Glomerular endothelial cell (primary cell): ENCODE data around the gene CLVS2. TPM values are rescaled to one million over a fixed set of nuclear protein-coding genes. Genes with fewer than 3 reads are reported as not detected.

ENCODE experiments used
- DNase-seq: peaks from one replicate; pipeline ENCODE4 v3.0.0-alpha.2; 2011; ENCODE audit warnings: low read depth, low spot score; ENCODE audit errors: extremely low read depth
- total RNA-seq: library from RNA; depleted of rRNA; stranded (reverse); fragments of >200 nt; gene quantifications from 2 replicates; pipeline ENCODE4 v1.2.3, GENCODE V29; 2015

CLVS2 gene
- 0.06 TPM in 1 of 2 replicates, not detected in the other for total RNA-seq

- DNase-seq = no peak
Observed at GRCh38 chr6:122995921-122996793, at the start of gene CLVS2. Gene CLVS2, plus strand, starts transcription at chr6:122996235. Its CDS starts 1,543 bp downstream, at chr6:122997778.

- no peak for DNase-seq
Observed at GRCh38 chr6:122947355-122947754, 48.7 kb upstream of the CLVS2 start.

- no peak for DNase-seq
Observed at GRCh38 chr6:122953766-122954165, 42.3 kb upstream of the CLVS2 start.

- DNase-seq = no peak
Observed at GRCh38 chr6:122956376-122956775, 39.7 kb upstream of the CLVS2 start.

- DNase-seq = no peak
Observed at GRCh38 chr6:122962000-122962624, 33.9 kb upstream of the CLVS2 start.

GRCh38 chr6:122969999-122970533, 26.0 kb upstream of the CLVS2 start:
- DNase-seq = no peak

GRCh38 chr6:122977180-122977579, 18.9 kb upstream of the CLVS2 start:
- DNase-seq = no peak

- DNase-seq = no peak
Observed at GRCh38 chr6:122984393-122984792, 11.6 kb upstream of the CLVS2 start.

- no peak for DNase-seq
Observed at GRCh38 chr6:122994256-122994655, 1.8 kb upstream of the CLVS2 start.

- DNase-seq = no peak
Observed at GRCh38 chr6:122996794-122997505, 915 bp downstream of the CLVS2 start.

- DNase-seq = no peak
Observed at GRCh38 chr6:122997541-122998150, 1.6 kb downstream of the CLVS2 start.

- no peak for DNase-seq
Observed at GRCh38 chr6:122998403-122998975, 2.5 kb downstream of the CLVS2 start.

- no peak for DNase-seq
Observed at GRCh38 chr6:123000244-123000770, 4.3 kb downstream of the CLVS2 start.

- DNase-seq = no peak
Observed at GRCh38 chr6:123001540-123001939, 5.5 kb downstream of the CLVS2 start.

- no peak for DNase-seq
Observed at GRCh38 chr6:123007885-123008284, 11.8 kb downstream of the CLVS2 start.

GRCh38 chr6:123009059-123009458, 13.0 kb downstream of the CLVS2 start:
- DNase-seq = no peak

- no peak for DNase-seq
Observed at GRCh38 chr6:123014835-123015234, 18.8 kb downstream of the CLVS2 start.

GRCh38 chr6:123016431-123017103, 20.5 kb downstream of the CLVS2 start:
- DNase-seq = no peak

- DNase-seq = no peak
Observed at GRCh38 chr6:123017104-123017682, 21.2 kb downstream of the CLVS2 start.
